GM10248 (cell line): ENCODE measurements around the gene DTX3L.

Source experiments
- CTCF ChIA-PET: fragments of 300-600 bp; sonication (Branson Sonifier 250); formaldehyde crosslinking; extraction: SDS; loops from one replicate; lab custom pipeline; 2021; ENCODE audit warnings: antibody characterized with exemption; lab: Yijun Ruan, JAX
- POLR2A ChIA-PET: fragments of 350-650 bp; sonication (Branson Sonifier 250); formaldehyde crosslinking; extraction: SDS; loops from one replicate; lab custom pipeline; 2020; ENCODE audit warnings: antibody characterized with exemption; lab: Yijun Ruan, JAX
- DNase-seq: peaks from one replicate; pipeline ENCODE4 v3.0.0; 2012; ENCODE audit errors: extremely low spot score
- TF ChIP-seq, protein P1 (sequence below): IDR thresholded peaks from 2 replicates; pipeline ENCODE4 v1.5.1; 2012; ENCODE audit warnings: mild to moderate bottlenecking, low read depth; ENCODE audit errors: extremely low read depth, missing control alignments, control extremely low read depth

DTX3L gene

DNA sequence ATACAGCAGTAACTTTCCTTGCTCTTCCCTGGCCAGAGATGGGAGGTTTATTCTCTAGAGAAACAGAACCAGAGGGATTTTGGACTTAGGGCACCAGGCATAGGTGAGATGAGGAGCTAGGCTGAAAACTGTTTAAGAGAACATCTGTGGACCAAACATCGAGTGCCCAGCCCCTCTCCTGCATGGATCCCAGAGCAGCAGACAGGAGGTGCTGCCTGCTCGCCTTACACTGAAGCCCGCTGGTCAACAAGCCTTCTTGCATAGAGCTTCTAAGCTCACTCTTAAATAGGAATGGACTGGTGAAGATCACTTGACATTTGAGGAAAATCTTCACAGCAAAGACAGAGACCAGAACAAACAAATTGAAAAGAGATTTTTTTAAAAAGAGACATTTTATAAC lies 54.5 kb downstream of the DTX3L start:
- ChIA-PET CTCF (interaction anchor here (1.0 to 3.7 kb wide), 10 partner anchors 11 to 60 kb away, joined by 3 to 30 read pairs (median 5); no protein-coding TSS in a partner anchor), POLR2A (no interaction called here)
- TF ChIP-seq, protein P1, sequence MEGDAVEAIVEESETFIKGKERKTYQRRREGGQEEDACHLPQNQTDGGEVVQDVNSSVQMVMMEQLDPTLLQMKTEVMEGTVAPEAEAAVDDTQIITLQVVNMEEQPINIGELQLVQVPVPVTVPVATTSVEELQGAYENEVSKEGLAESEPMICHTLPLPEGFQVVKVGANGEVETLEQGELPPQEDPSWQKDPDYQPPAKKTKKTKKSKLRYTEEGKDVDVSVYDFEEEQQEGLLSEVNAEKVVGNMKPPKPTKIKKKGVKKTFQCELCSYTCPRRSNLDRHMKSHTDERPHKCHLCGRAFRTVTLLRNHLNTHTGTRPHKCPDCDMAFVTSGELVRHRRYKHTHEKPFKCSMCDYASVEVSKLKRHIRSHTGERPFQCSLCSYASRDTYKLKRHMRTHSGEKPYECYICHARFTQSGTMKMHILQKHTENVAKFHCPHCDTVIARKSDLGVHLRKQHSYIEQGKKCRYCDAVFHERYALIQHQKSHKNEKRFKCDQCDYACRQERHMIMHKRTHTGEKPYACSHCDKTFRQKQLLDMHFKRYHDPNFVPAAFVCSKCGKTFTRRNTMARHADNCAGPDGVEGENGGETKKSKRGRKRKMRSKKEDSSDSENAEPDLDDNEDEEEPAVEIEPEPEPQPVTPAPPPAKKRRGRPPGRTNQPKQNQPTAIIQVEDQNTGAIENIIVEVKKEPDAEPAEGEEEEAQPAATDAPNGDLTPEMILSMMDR, result no peak
- no peak for DNase-seq

DNA sequence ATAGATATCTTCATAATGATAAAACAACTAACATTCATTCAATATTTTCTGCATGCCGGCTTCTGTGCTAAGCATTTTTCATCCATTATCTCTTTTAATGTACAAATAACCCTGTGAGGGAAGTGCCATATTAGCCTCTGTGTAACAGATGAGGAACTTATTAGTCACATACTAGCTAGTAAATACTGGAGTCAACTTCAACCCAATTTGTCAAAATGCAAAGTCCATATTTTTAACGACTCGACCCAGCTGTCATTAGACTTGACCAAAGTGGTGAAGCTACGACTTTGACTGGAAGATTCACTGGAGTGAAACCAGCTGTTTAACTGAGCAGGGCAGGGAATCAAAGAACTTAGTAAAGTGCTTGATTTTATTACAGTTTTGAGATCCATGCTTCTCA lies 54.9 kb downstream of the DTX3L start:
- TF ChIP-seq, protein P1, result no peak
- DNase-seq, result no peak
- POLR2A ChIA-PET, result no interaction called here
- CTCF ChIA-PET, result interaction anchor here (0.7 to 3.7 kb wide), 12 partner anchors 11 to 60 kb away, joined by 3 to 30 read pairs (median 4); no protein-coding TSS in a partner anchor

DNA sequence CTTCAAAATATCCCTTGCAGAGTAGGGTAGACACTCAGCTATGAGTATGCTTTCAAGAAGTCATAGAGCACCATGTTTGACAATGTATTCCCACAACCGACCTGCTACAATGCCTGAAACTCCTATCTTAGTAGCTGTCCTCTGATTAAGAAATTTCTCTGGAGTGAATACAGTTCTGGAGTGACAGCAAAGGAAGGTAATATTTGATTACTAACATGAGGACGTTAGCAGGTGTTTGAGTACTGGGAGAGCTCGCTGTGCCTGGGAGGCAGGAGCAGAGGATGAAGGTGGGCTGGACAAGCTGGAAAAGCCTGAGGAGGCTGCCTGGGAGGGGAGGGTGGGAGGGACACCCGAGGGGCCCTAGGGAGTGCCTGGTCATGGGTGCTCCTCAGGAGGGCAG lies 56.3 kb downstream of the DTX3L start:
- ChIA-PET POLR2A (no interaction called here), CTCF (interaction anchor here (1.3 to 3.7 kb wide), 7 partner anchors 9 to 59 kb away, joined by 3 to 30 read pairs (median 4); no protein-coding TSS in a partner anchor)
- TF ChIP-seq, protein P1, result no peak
- no peak for DNase-seq

DNA sequence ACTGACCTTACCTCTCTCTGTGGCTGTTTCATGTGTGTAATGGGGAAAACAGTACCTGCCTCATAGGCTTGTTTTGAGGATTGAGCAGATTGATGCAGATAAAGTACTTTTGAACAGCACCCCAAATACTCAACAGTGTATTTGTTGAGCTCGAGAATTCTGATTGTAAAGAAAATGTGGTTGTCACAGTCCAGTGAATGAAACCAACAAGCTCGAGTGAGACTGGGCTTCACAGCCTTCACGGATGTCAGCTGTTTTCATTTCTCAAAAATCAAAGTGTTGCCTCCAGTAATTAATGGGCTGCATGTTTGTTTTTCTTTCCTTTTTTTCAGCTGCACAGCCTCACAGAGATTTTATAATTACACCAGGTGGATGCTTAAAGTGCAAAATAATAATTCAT lies 57.0 kb downstream of the DTX3L start:
- ChIA-PET CTCF (interaction anchor here (0.9 to 3.7 kb wide), 8 partner anchors 9 to 73 kb away, joined by 3 to 30 read pairs (median 4); no protein-coding TSS in a partner anchor), POLR2A (no interaction called here)
- peak; percentile 42 for DNase-seq
- TF ChIP-seq, protein P1, result no peak

DNA sequence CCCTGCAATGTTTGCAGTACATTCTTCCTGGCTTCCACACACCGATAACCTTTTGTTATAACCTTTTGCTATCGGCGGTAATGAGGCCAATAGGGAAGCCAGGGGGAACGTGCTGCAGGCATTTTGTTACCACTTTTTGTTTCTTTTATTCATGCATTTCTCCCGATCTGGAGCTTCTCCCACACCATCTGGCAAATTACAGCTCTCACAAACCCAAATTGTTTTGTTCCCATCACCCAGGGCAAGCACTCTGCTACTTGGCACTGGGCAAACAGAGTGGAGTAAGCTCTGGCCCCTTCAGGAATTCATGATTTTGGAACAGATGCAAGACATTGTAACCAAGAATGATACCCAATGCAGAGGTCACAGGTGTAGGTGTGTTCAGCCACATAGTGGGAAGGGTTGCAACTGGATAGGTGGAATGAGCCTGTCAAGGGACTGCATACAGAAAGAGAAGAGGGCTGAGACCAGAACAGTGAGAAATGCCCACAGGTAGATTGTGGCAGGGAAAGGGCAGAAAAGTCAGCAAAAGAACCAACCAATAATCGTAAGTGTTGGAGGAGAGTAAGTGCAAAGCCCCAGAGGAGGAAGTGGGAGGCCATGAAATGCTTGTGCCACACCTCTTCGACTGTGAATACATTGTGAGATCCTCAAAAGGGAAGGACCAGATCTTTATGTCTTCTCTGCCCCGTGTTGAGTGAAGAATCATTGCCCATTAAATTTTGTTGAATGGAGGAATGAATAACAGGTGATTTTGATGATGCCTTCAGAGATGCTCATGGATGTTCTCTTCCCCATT lies 59.1 kb downstream of the DTX3L start:
- TF ChIP-seq, protein P1, result no peak
- CTCF ChIA-PET, result interaction anchor here (0.8 to 2.4 kb wide), 4 partner anchors 9 to 55 kb away, joined by 3 to 5 read pairs (median 3); no protein-coding TSS in a partner anchor
- POLR2A ChIA-PET, result no interaction called here
- no peak for DNase-seq
